ENCODE data around the gene POLRMT. TPM values are rescaled to one million over a fixed set of nuclear protein-coding genes. Genes with fewer than 3 reads are reported as not detected.
"Not testable (repeated sequence)": the region's sequence is repeated elsewhere in the genome, so short reads cannot be mapped to it uniquely, and the experiment has no call there.

POLRMT gene
- total RNA-seq, 1 donor from 2014 or later: 58.2 TPM

- peaks cover 53% of the 10 kb centered on the region for H3K36me3 Mint-ChIP-seq (ENCODE audit: low read depth)
- ChIA-PET POLR2A (interaction anchor here (0.7 kb wide), 1 partner anchor 167 kb away, joined by 7 read pairs; no protein-coding TSS in a partner anchor), CTCF (interaction anchor here (1.1 kb wide), 1 partner anchor 44 kb away, joined by 3 read pairs; no protein-coding TSS in a partner anchor)
- no peak overlapping the region for H3K4me3 Mint-ChIP-seq
- no peak for DNase-seq
- no peaks in the 10 kb centered on the region for H3K9me3 Mint-ChIP-seq
- TF ChIP-seq CTCF (IDR thresholded peaks at IDR 0.05): no peak
- no peaks in the 10 kb centered on the region for H3K27me3 Mint-ChIP-seq
- ATAC-seq (ENCODE audit: low read depth): no peak
- intact Hi-C loops (cut with micrococcal nuclease): no loop called here
- peaks cover 14% of the 10 kb centered on the region for H3K4me1 Mint-ChIP-seq
- no peak overlapping the region for H3K27ac Mint-ChIP-seq
Measured at GRCh38 chr19:628168-628567, 5.2 kb downstream of the POLRMT start.

- CTCF ChIA-PET; DNase-seq; H3K27me3 Mint-ChIP-seq; H3K4me1 Mint-ChIP-seq; H3K27ac Mint-ChIP-seq; intact Hi-C loops (cut with micrococcal nuclease); H3K9me3 Mint-ChIP-seq; H3K4me3 Mint-ChIP-seq; ATAC-seq (ENCODE audit: low read depth): not testable (repeated sequence)
- peaks cover 57% of the 10 kb centered on the region for H3K36me3 Mint-ChIP-seq (ENCODE audit: low read depth)
- POLR2A ChIA-PET: interaction anchor here (0.7 kb wide), 1 partner anchor 607 kb away, joined by 7 read pairs; no protein-coding TSS in a partner anchor
Measured at GRCh38 chr19:626566-626965, 6.8 kb downstream of the POLRMT start.

- Mint-ChIP-seq H3K27me3 (no peaks in the 10 kb centered on the region), H3K36me3 (ENCODE audit: low read depth) (peaks cover 55% of the 10 kb centered on the region), H3K4me3 (no peak overlapping the region), H3K9me3 (no peaks in the 10 kb centered on the region), H3K27ac (no peak overlapping the region), H3K4me1 (no peaks in the 10 kb centered on the region)
- ChIA-PET CTCF (no interaction called here), POLR2A (no interaction called here)
- DNase-seq (no peak), ATAC-seq (ENCODE audit: low read depth) (no peak)
- no peak for TF ChIP-seq CTCF (IDR thresholded peaks at IDR 0.05)
- intact Hi-C loops (cut with micrococcal nuclease): no loop called here
Measured at GRCh38 chr19:625257-625656, 8.1 kb downstream of the POLRMT start.

GRCh38 chr19:624433-625109 is 8.8 kb downstream of the POLRMT start:
- no peaks in the 10 kb centered on the region for H3K9me3 Mint-ChIP-seq
- no peak overlapping the region for H3K27ac Mint-ChIP-seq
- H3K27me3 Mint-ChIP-seq: no peaks in the 10 kb centered on the region
- H3K4me1 Mint-ChIP-seq: no peaks in the 10 kb centered on the region
- TF ChIP-seq CTCF (IDR thresholded peaks at IDR 0.05): no peak
- intact Hi-C loops (cut with micrococcal nuclease): no loop called here
- no peak overlapping the region for H3K4me3 Mint-ChIP-seq
- ATAC-seq (ENCODE audit: low read depth) (no peak), DNase-seq (no peak)
- CTCF ChIA-PET: no interaction called here
- H3K36me3 Mint-ChIP-seq (ENCODE audit: low read depth): peaks cover 56% of the 10 kb centered on the region
- POLR2A ChIA-PET: interaction anchor here (1.4 kb wide), 1 partner anchor 9 kb away, joined by 10 read pairs; the partner anchor contains the start of gene POLRMT

GRCh38 chr19:623974-624373 is 9.4 kb downstream of the POLRMT start:
- POLR2A ChIA-PET: interaction anchor here (1.4 kb wide), 1 partner anchor 10 kb away, joined by 10 read pairs; the partner anchor contains the start of gene POLRMT
- Mint-ChIP-seq H3K4me3 (no peak overlapping the region), H3K27me3 (no peaks in the 10 kb centered on the region), H3K27ac (no peak overlapping the region), H3K9me3 (no peaks in the 10 kb centered on the region), H3K36me3 (ENCODE audit: low read depth) (peaks cover 55% of the 10 kb centered on the region), H3K4me1 (no peaks in the 10 kb centered on the region)
- no peak for TF ChIP-seq CTCF (IDR thresholded peaks at IDR 0.05)
- DNase-seq (no peak), ATAC-seq (ENCODE audit: low read depth) (no peak)
- CTCF ChIA-PET: no interaction called here
- intact Hi-C loops (cut with micrococcal nuclease): no loop called here
